Epithelial cell of proximal tubule (primary cell): Measurements from ENCODE around the gene PTP4A1. TPM values are rescaled to one million over a fixed set of nuclear protein-coding genes. Genes with fewer than 3 reads are reported as not detected.

Experiments
- DNase-seq: peaks from one replicate; pipeline ENCODE4 v3.0.0-alpha.2; 2011; ENCODE audit warnings: low read depth
- H3K4me3 ChIP-seq: 2 replicates; pipeline ENCODE4 v1.5.1; 2011; ENCODE audit warnings: low read depth, mild to moderate bottlenecking, low read length
- CTCF ChIP-seq: conservative IDR thresholded peaks from 2 replicates; pipeline ENCODE4 v1.5.1; 2012; ENCODE audit warnings: low read depth, mild to moderate bottlenecking, low read length
- total RNA-seq: library from RNA; depleted of rRNA; stranded (reverse); fragments of >200 nt; gene quantifications from 2 replicates; pipeline ENCODE4 v1.2.3, GENCODE V29; 2015

Gene PTP4A1
- total RNA-seq, 1 donor from 2014 or later: 10.9 TPM

GRCh38 chr6:63543001-63543400, 29.3 kb upstream of the PTP4A1 start:
- TF ChIP-seq CTCF: no peak
- H3K4me3 ChIP-seq: no peak overlapping the region
- DNase-seq: no peak

GRCh38 chr6:63543982-63544381, 28.3 kb upstream of the PTP4A1 start:
- no peak overlapping the region for H3K4me3 ChIP-seq
- no peak for DNase-seq
- no peak for TF ChIP-seq CTCF

- no peak for TF ChIP-seq CTCF
- no peak for DNase-seq
- no peak overlapping the region for H3K4me3 ChIP-seq
Measured at GRCh38 chr6:63546236-63546635, 26.0 kb upstream of the PTP4A1 start.

- H3K4me3 ChIP-seq: no peak overlapping the region
- no peak for DNase-seq
- no peak for TF ChIP-seq CTCF
Measured at GRCh38 chr6:63546697-63547096, 25.6 kb upstream of the PTP4A1 start.

- TF ChIP-seq CTCF: no peak
- H3K4me3 ChIP-seq: no peak overlapping the region
- DNase-seq: no peak
Measured at GRCh38 chr6:63549076-63549475, 23.2 kb upstream of the PTP4A1 start.

- TF ChIP-seq CTCF: no peak
Measured at GRCh38 chr6:63553208-63553607, 19.1 kb upstream of the PTP4A1 start.

GRCh38 chr6:63553900-63554299, 18.4 kb upstream of the PTP4A1 start:
- TF ChIP-seq CTCF: no peak
- no peak for DNase-seq
- no peak overlapping the region for H3K4me3 ChIP-seq

More at GRCh38 chr6:63553208-63553607, 19.1 kb upstream of the PTP4A1 start:
- H3K4me3 ChIP-seq: no peak overlapping the region
- no peak for DNase-seq
